CD4-positive, alpha-beta T cell (primary cell): ENCODE data around the gene CD99. TPM values are rescaled to one million over a fixed set of nuclear protein-coding genes. Genes with fewer than 3 reads are reported as not detected.

Experiments
- ATAC-seq: fragments of 200-7000 bp; cut with Tn5 transposase; one replicate; pipeline ENCODE4 v1.10.0; 2022; ENCODE audit warnings: mild to moderate bottlenecking; ENCODE audit not compliant: poor library complexity
- CTCF ChIA-PET: fragments of 350-600 bp; sonication (Branson Sonifier 250); formaldehyde crosslinking; loops from one replicate; lab custom pipeline; 2021; ENCODE audit warnings: antibody characterized with exemption, inconsistent platforms; lab: Charles Lee
- POLR2A ChIA-PET: fragments of 350-600 bp; sonication (Branson Sonifier 250); formaldehyde crosslinking; loops from one replicate; lab custom pipeline; 2021; ENCODE audit warnings: antibody characterized with exemption, inconsistent platforms; lab: Charles Lee
- DNase-seq, 14 experiments: peaks; one replicate each; pipeline ENCODE4 v3.0.0-alpha.2; 2013 to 2020; ENCODE audit warnings: mixed read lengths in 2 of 14
- H3K27ac ChIP-seq, 2 donors: one replicate each; pipeline versions ENCODE4 v1.5.1 to v1.7.0; 2013; ENCODE audit warnings: low read length in 2 of 2, low read depth in 1 of 2, mild to moderate bottlenecking in 1 of 2
- H3K27me3 ChIP-seq, 2 experiments: 1 replicate in 1 of 2; 2 replicates in 1 of 2; pipeline versions ENCODE4 v1.6.1 to v1.7.0; 2013; ENCODE audit warnings: low read length in 2 of 2, control low read depth in 1 of 2, mild to moderate bottlenecking in 1 of 2, moderate library complexity in 1 of 2; ENCODE audit not compliant: insufficient read depth in 2 of 2, control insufficient read depth in 1 of 2
- H3K36me3 ChIP-seq: one replicate; pipeline ENCODE4 v1.6.1; 2013; ENCODE audit warnings: low read length, control low read depth; ENCODE audit not compliant: insufficient read depth
- H3K4me1 ChIP-seq: one replicate; pipeline ENCODE4 v1.6.1; 2013; ENCODE audit warnings: low read length, control low read depth; ENCODE audit not compliant: insufficient read depth
- H3K4me3 ChIP-seq: one replicate; pipeline ENCODE4 v1.5.1; 2013; ENCODE audit warnings: mild to moderate bottlenecking, low read length, moderate library complexity
- H3K9me3 ChIP-seq, 2 experiments: 1 replicate in 1 of 2; 2 replicates in 1 of 2; pipeline versions ENCODE4 v1.6.1 to v1.7.0; 2013; ENCODE audit warnings: low read length in 2 of 2, mild to moderate bottlenecking in 2 of 2, control low read depth in 1 of 2, moderate library complexity in 1 of 2; ENCODE audit not compliant: control insufficient read depth in 1 of 2, insufficient read depth in 1 of 2
- H3K27ac Mint-ChIP-seq: one replicate; pipeline ENCODE4 v1.8.0; 2020; ENCODE audit warnings: mixed read lengths
- H3K27me3 Mint-ChIP-seq: one replicate; pipeline ENCODE4 v1.8.0; 2021; ENCODE audit warnings: mixed read lengths
- H3K36me3 Mint-ChIP-seq: one replicate; pipeline ENCODE4 v1.8.0; 2021; ENCODE audit warnings: low read depth, mixed read lengths
- H3K4me1 Mint-ChIP-seq: one replicate; pipeline ENCODE4 v1.8.0; 2021; ENCODE audit warnings: low read depth, mixed read lengths
- H3K4me3 Mint-ChIP-seq: one replicate; pipeline ENCODE4 v1.8.0; 2020; ENCODE audit warnings: mild to moderate bottlenecking, mixed read lengths
- H3K9me3 Mint-ChIP-seq: one replicate; pipeline ENCODE4 v1.8.0; 2020; ENCODE audit warnings: mixed read lengths
- intact Hi-C, 2 experiments: fragments of 100-400 bp; cut with DNase I in 1 of 2; cut with micrococcal nuclease in 1 of 2; formaldehyde crosslinking; loops; one replicate each; pipeline versions ENCODE4 v1.15.1 to v1.9.0; 2023 to 2025; cut with DNase I, micrococcal nuclease
- total RNA-seq, 174 experiments: library from RNA in 2 of 174; stranded (reverse) in 2 of 174; gene quantifications; one replicate each; pipeline ENCODE4 v1.2.3 and lab custom pipeline; 2021 to 2026
- TF ChIP-seq, protein P1 (sequence below): fragments of 200-600 bp; IDR thresholded peaks from one replicate; pipeline ENCODE4 v1.8.0; 2022; ENCODE audit warnings: antibody characterized with exemption, mild to moderate bottlenecking

Gene CD99
- total RNA-seq, 2 experiments from 2014 or later: 170 to 184 TPM

DNA sequence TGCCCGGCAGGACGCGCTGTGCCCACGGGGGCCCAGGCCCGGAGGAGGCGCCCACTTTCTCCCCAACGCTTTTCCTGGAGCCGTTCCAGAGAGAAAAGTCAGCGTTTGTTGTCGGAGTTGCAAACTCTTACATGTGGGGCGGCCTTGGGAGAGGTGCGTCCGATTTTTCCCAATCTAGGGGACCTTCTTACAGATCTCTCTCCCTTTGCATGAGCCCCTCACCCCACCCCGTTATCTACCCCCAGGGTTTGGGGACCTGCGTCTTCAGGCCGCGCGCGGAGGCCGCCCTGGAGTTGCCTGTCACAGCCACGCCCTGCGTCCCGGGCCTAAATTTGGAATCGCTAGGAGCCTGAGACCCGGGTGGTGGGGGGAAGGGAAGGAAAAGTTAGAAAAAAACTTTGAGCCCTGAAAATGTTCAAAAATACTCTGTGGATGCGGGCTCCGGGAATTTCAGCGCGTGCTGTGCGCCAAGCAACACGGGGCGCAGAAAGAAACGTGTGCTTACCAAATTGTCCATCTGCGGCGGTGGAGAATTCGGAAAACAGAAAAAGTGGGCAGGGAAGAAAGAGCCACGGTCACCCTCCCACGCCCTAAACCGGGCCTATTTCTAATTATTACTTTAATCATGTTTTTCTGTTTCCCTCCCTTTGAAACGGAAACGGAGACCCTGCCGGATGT, 587 bp downstream of the CD99 start:
- TF ChIP-seq, protein P1, sequence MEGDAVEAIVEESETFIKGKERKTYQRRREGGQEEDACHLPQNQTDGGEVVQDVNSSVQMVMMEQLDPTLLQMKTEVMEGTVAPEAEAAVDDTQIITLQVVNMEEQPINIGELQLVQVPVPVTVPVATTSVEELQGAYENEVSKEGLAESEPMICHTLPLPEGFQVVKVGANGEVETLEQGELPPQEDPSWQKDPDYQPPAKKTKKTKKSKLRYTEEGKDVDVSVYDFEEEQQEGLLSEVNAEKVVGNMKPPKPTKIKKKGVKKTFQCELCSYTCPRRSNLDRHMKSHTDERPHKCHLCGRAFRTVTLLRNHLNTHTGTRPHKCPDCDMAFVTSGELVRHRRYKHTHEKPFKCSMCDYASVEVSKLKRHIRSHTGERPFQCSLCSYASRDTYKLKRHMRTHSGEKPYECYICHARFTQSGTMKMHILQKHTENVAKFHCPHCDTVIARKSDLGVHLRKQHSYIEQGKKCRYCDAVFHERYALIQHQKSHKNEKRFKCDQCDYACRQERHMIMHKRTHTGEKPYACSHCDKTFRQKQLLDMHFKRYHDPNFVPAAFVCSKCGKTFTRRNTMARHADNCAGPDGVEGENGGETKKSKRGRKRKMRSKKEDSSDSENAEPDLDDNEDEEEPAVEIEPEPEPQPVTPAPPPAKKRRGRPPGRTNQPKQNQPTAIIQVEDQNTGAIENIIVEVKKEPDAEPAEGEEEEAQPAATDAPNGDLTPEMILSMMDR: no peak
- DNase-seq (peak in 5 of 14 experiments; percentile 19 to 56 (median 37)), ATAC-seq (no peak)
- Mint-ChIP-seq H3K4me3 (peak overlapping the region; percentile 95), H3K4me1 (peaks cover 47% of the 10 kb centered on the region), H3K27ac (peak overlapping the region; percentile 83), H3K36me3 (peaks cover 14% of the 10 kb centered on the region), H3K27me3 (no peaks in the 10 kb centered on the region), H3K9me3 (no peaks in the 10 kb centered on the region)
- Histone ChIP-seq H3K4me1 (peaks cover 53% of the 10 kb centered on the region), H3K4me3 (peak overlapping the region; percentile 96), H3K27me3 (no peaks in the 10 kb centered on the region), H3K9me3 (no peaks in the 10 kb centered on the region), H3K27ac (peak overlapping the region; percentile 61 to 62), H3K36me3 (no peaks in the 10 kb centered on the region)
- intact Hi-C loops: loop anchor here (5.0 to 10.0 kb wide), 8 partner anchors 36 to 1297 kb away; partner anchors contain the start of genes ASMTL (in 1 of the 2), P2RY8 (in 1 of the 2) and SLC25A6 (in 1 of the 2)
- ChIA-PET POLR2A (no interaction called here), CTCF (no interaction called here)

DNA sequence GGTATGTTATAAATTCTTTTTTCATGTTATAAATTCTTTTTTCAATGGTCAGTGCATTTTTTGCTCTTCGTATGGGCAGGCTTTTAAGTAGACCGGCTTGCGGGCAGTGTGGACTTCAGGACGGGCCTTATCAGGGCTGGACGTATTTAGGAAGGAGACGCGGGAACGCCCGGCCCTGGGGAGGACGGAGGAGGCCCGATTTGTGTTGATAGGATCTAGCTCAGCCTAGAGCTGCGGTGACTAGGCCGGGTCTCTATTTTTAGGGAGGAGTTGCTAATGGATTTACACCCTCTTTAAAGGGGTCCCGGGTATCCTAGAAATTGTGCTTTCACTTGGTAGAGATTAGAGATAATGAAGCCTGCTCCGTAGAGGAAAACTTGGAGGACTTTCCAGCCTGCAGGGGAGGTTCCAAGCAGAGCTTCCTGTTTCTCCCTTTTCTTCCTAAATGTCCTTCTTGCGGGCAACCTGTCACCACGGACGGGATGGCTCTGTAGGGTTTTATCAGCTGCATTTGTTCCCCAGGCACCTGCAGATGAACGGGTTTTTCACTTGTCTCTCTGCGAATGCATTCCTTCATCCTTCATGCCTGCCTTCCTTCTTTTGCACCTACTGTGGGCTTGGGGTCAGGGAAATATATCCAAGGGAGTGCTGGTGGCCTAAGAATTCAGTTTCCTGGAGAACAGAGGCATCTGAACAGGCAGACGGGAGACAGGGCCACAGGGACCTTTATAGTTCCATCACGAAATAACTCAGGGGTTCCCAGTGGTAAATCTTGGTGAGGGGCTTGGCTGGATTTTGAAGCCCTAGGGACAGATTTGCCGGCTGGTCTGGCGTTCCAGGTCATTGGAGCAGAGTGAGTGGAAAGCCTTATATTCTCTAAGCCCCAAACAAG, 1.4 kb downstream of the CD99 start:
- DNase-seq (peak in 1 of 14 experiments; percentile 31), ATAC-seq (no peak)
- peak overlapping the region; percentile 95 for H3K4me3 Mint-ChIP-seq
- ChIA-PET CTCF (no interaction called here), POLR2A (no interaction called here)
- no peaks in the 10 kb centered on the region for H3K27me3 ChIP-seq
- H3K27ac Mint-ChIP-seq: peak overlapping the region; percentile 83
- peaks cover 17% of the 10 kb centered on the region for H3K36me3 Mint-ChIP-seq
- no peaks in the 10 kb centered on the region for H3K9me3 Mint-ChIP-seq
- H3K27me3 Mint-ChIP-seq: no peaks in the 10 kb centered on the region
- no peaks in the 10 kb centered on the region for H3K9me3 ChIP-seq
- TF ChIP-seq, protein P1: no peak
- peaks cover 61% of the 10 kb centered on the region for H3K4me1 ChIP-seq
- H3K27ac ChIP-seq: peak overlapping the region; percentile 61 to 62
- peaks cover 55% of the 10 kb centered on the region for H3K4me1 Mint-ChIP-seq
- H3K36me3 ChIP-seq: no peaks in the 10 kb centered on the region
- peak overlapping the region; percentile 96 for H3K4me3 ChIP-seq
- intact Hi-C loops: loop anchor here (5.0 to 10.0 kb wide), 8 partner anchors 35 to 1298 kb away; partner anchors contain the start of genes ASMTL (in 1 of the 2), P2RY8 (in 1 of the 2) and SLC25A6 (in 1 of the 2)
